CD14-positive monocyte (primary cell): ENCODE results near the gene CDC26. TPM values are rescaled to one million over a fixed set of nuclear protein-coding genes. Genes with fewer than 3 reads are reported as not detected.

ENCODE experiments used
- DNase-seq, 3 donors: peaks; one replicate each; pipeline ENCODE4 v3.0.0-alpha.2; 2011 to 2022
- H2AFZ ChIP-seq: 2 replicates; pipeline ENCODE4 v1.6.0; 2012; ENCODE audit warnings: mild to moderate bottlenecking, low read depth, low read length, inconsistent platforms; ENCODE audit not compliant: insufficient read depth, poor library complexity, severe bottlenecking
- H3K27ac ChIP-seq, 2 donors: 1 replicate in 1 of 2; 2 replicates in 1 of 2; pipeline ENCODE4 v1.5.1; 2012 to 2013; ENCODE audit warnings: low read length in 2 of 2, control low read depth in 1 of 2, inconsistent platforms in 1 of 2, low read depth in 1 of 2, mild to moderate bottlenecking in 1 of 2
- H3K27me3 ChIP-seq, 2 donors: one replicate each; pipeline versions ENCODE4 v1.6.0 to v1.6.1; 2011 to 2013; ENCODE audit warnings: low read length in 2 of 2; ENCODE audit not compliant: control insufficient read depth in 2 of 2, insufficient read depth in 2 of 2
- H3K36me3 ChIP-seq, 2 donors: replicated peaks in 1 of 2; 1 replicate in 1 of 2; 2 replicates in 1 of 2; pipeline versions ENCODE4 v1.5.1 to v1.6.1; 2012 to 2013; ENCODE audit warnings: low read length in 2 of 2, control low read depth in 1 of 2, inconsistent platforms in 1 of 2, mild to moderate bottlenecking in 1 of 2; ENCODE audit not compliant: insufficient read depth in 2 of 2, control insufficient read depth in 1 of 2
- H3K4me1 ChIP-seq, 2 donors: 1 replicate in 1 of 2; 2 replicates in 1 of 2; pipeline versions ENCODE4 v1.5.1 to v1.6.1; 2012 to 2013; ENCODE audit warnings: low read length in 2 of 2, control low read depth in 1 of 2, inconsistent platforms in 1 of 2, mild to moderate bottlenecking in 1 of 2, moderate library complexity in 1 of 2; ENCODE audit not compliant: insufficient read depth in 2 of 2, control insufficient read depth in 1 of 2
- H3K4me2 ChIP-seq: replicated peaks from 2 replicates; pipeline ENCODE3; 2012; ENCODE audit warnings: low read length, moderate library complexity, mild to moderate bottlenecking; ENCODE audit not compliant: poor library complexity, severe bottlenecking; ENCODE audit errors: extremely low read depth
- H3K4me3 ChIP-seq, 3 experiments: fragments of 200-600 bp in 1 of 3; sonication (generic) in 1 of 3; replicated peaks in 1 of 3; 1 replicate in 2 of 3; 2 replicates in 1 of 3; pipeline ENCODE4 v1.5.1; 2011 to 2013; ENCODE audit warnings: low read length in 3 of 3, mild to moderate bottlenecking in 3 of 3, control low read depth in 2 of 3, low read depth in 2 of 3, inconsistent platforms in 1 of 3, moderate library complexity in 1 of 3
- H3K79me2 ChIP-seq: 2 replicates; pipeline ENCODE4 v1.6.0; 2012; ENCODE audit warnings: mild to moderate bottlenecking, control low read depth, inconsistent platforms, low read length, moderate library complexity; ENCODE audit not compliant: insufficient read depth
- H3K9ac ChIP-seq: 2 replicates; pipeline ENCODE4 v1.6.0; 2017; ENCODE audit warnings: low read length, mild to moderate bottlenecking; ENCODE audit not compliant: insufficient read depth, poor library complexity, severe bottlenecking
- H3K9me3 ChIP-seq, 2 donors: replicated peaks in 1 of 2; 1 replicate in 1 of 2; 2 replicates in 1 of 2; pipeline versions ENCODE4 v1.5.1 to v1.6.1; 2012 to 2013; ENCODE audit warnings: low read length in 2 of 2, control low read depth in 1 of 2; ENCODE audit not compliant: control insufficient read depth in 1 of 2, insufficient read depth in 1 of 2
- H4K20me1 ChIP-seq: 2 replicates; pipeline ENCODE4 v1.6.0; 2012; ENCODE audit warnings: mild to moderate bottlenecking, low read length, control low read depth, moderate library complexity; ENCODE audit not compliant: insufficient read depth
- H3K27ac Mint-ChIP-seq, 7 donors: one replicate each; pipeline ENCODE4 v1.8.0; 2020; ENCODE audit warnings: mild to moderate bottlenecking in 7 of 7, mixed read lengths in 7 of 7, moderate library complexity in 6 of 7, inconsistent platforms in 2 of 7
- H3K27me3 Mint-ChIP-seq, 3 donors: one replicate each; pipeline ENCODE4 v1.8.0; 2021 to 2022; ENCODE audit warnings: low read depth in 3 of 3, mild to moderate bottlenecking in 3 of 3, mixed read lengths in 3 of 3, moderate library complexity in 3 of 3, inconsistent platforms in 1 of 3
- H3K36me3 Mint-ChIP-seq, 2 donors: one replicate each; pipeline ENCODE4 v1.8.0; 2020; ENCODE audit warnings: mixed read lengths in 2 of 2, inconsistent platforms in 1 of 2, mild to moderate bottlenecking in 1 of 2
- H3K4me1 Mint-ChIP-seq: one replicate; pipeline ENCODE4 v1.8.0; 2020; ENCODE audit warnings: mild to moderate bottlenecking, mixed read lengths
- H3K4me3 Mint-ChIP-seq, 2 donors: one replicate each; pipeline ENCODE4 v1.8.0; 2020; ENCODE audit warnings: mild to moderate bottlenecking in 2 of 2, mixed read lengths in 2 of 2, moderate library complexity in 1 of 2
- H3K9me3 Mint-ChIP-seq, 7 donors: one replicate each; pipeline ENCODE4 v1.8.0; 2020 to 2022; ENCODE audit warnings: mixed read lengths in 7 of 7, mild to moderate bottlenecking in 6 of 7, moderate library complexity in 6 of 7, inconsistent platforms in 2 of 7
- CTCF ChIP-seq: fragments of 200-600 bp; IDR thresholded peaks from one replicate; pipeline ENCODE4 v1.8.0; 2022; ENCODE audit warnings: antibody characterized with exemption, mild to moderate bottlenecking
- WGBS: methylation state at CpG from one replicate; pipeline ENCODE4 v1.1.5; 2013; ENCODE audit warnings: missing lambda C conversion rate; ENCODE audit not compliant: insufficient coverage; 5-methylcytosine and 5-hydroxymethylcytosine counted together
- intact Hi-C, 2 donors: fragments of 100-400 bp; cut with micrococcal nuclease; formaldehyde crosslinking; loops; one replicate each; pipeline versions ENCODE4 v1.15.0 to v1.15.1; 2023
- polyA plus RNA-seq, 3 donors: library from polyadenylated mRNA; depleted of rRNA in 1 of 3; unstranded in 2 of 3; stranded (reverse) in 1 of 3; fragments of 300-500 nt in 2 of 3; fragments of >200 nt in 1 of 3; fragmentation: Illumina TruSeq in 2 of 3; gene quantifications; 1 replicate in 2 of 3; 2 replicates in 1 of 3; pipeline ENCODE4 v1.2.3, GENCODE V29; 2012 to 2021

Gene CDC26
- polyA plus RNA-seq, 3 donors: 17.9 to 87.8 (median 77.8) TPM

GRCh38 chr9:113309204-113309813, 33.9 kb upstream of the CDC26 start:
- H2AFZ ChIP-seq: no peak overlapping the region
- Mint-ChIP-seq H3K36me3 (no peaks in the 10 kb centered on the region), H3K9me3 (no peaks in the 10 kb centered on the region), H3K4me3 (no peak overlapping the region), H3K27me3 (peaks cover 0 to 2% (median 1%) of the 10 kb centered on the region in 3 donors), H3K4me1 (no peaks in the 10 kb centered on the region), H3K27ac (no peak overlapping the region)
- no peak overlapping the region for H3K27ac ChIP-seq
- H3K79me2 ChIP-seq: no peaks in the 10 kb centered on the region
- H3K4me1 ChIP-seq: no peaks in the 10 kb centered on the region
- peak; percentile 73 for TF ChIP-seq CTCF
- H3K9ac ChIP-seq: no peak overlapping the region
- DNase-seq: peak; percentile 6 to 12 (median 8)
- H3K4me2 ChIP-seq: no peak overlapping the region
- H3K27me3 ChIP-seq: no peaks in the 10 kb centered on the region
- no peaks in the 10 kb centered on the region for H4K20me1 ChIP-seq
- intact Hi-C loops: loop anchor here in 1 of 2 donors (5.0 kb wide), 1 partner anchor 348 kb away; no protein-coding TSS in a partner anchor
- no CpG with 5 or more reads among the region's 2 CpGs for WGBS
- H3K9me3 ChIP-seq: no peaks in the 10 kb centered on the region
- no peak overlapping the region for H3K4me3 ChIP-seq
- no peaks in the 10 kb centered on the region for H3K36me3 ChIP-seq

DNA sequence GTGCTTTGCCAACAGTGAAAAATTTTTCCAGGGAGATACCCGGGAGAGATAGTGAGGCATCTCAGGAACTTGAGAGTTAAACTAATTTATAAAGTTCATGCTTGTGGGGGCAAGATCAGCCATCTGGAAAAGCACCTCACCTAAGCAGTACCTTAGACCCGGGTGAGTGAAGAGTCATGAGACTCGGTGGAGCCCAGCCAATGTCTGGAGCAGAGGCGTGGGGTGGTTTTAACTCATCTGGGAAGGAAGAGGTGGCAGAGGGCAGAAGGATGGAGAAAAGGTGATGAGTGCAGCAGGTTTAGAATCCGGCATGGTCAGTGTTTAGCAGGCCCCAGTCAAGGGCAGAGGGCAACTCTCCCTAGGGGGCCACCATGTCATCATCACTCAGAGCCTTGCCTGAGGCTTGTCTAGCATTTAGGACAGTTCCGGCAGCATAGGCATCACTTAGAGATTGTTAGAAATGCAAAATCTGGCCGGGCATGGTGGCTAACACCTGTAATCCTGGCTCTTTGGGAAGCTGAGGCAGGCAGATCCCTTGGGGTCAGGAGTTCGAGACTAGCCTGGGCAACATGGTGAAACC, 32.1 kb upstream of the CDC26 start:
- Histone ChIP-seq H3K79me2 (no peaks in the 10 kb centered on the region), H3K9me3 (no peaks in the 10 kb centered on the region), H3K9ac (no peak overlapping the region), H3K36me3 (no peaks in the 10 kb centered on the region), H3K4me1 (no peaks in the 10 kb centered on the region), H2AFZ (no peak overlapping the region), H3K27me3 (no peaks in the 10 kb centered on the region), H4K20me1 (no peaks in the 10 kb centered on the region), H3K27ac (no peak overlapping the region), H3K4me2 (no peak overlapping the region), H3K4me3 (no peak overlapping the region)
- no peak for DNase-seq
- no peak overlapping the region for H3K27ac Mint-ChIP-seq
- intact Hi-C loops: loop anchor here in 1 of 2 donors (5.0 kb wide), 1 partner anchor 350 kb away; no protein-coding TSS in a partner anchor
- TF ChIP-seq CTCF: no peak
- no peaks in the 10 kb centered on the region for H3K9me3 Mint-ChIP-seq
- peaks cover 1 to 4% (median 2%) of the 10 kb centered on the region in 3 donors for H3K27me3 Mint-ChIP-seq
- no peak overlapping the region for H3K4me3 Mint-ChIP-seq
- H3K4me1 Mint-ChIP-seq: no peaks in the 10 kb centered on the region
- WGBS: 100% methylated on average over 3 of the region's 8 CpGs
- no peaks in the 10 kb centered on the region for H3K36me3 Mint-ChIP-seq
